HUES64 (cell line): ENCODE data around the gene AGAP5.
"Not testable (repeated sequence)": the region's sequence is repeated elsewhere in the genome, so short reads cannot be mapped to it uniquely, and the experiment has no call there.

Source experiments
- H3K27ac ChIP-seq: 2 replicates; pipeline ENCODE4 v1.7.0; 2013; ENCODE audit warnings: low read depth, low read length, inconsistent platforms
- H3K27me3 ChIP-seq: 2 replicates; pipeline ENCODE4 v1.6.1; 2013; ENCODE audit warnings: mild to moderate bottlenecking, low read length; ENCODE audit not compliant: insufficient read depth
- H3K36me3 ChIP-seq: 2 replicates; pipeline ENCODE4 v1.6.1; 2013; ENCODE audit warnings: mild to moderate bottlenecking, low read length; ENCODE audit not compliant: insufficient read depth
- H3K4me1 ChIP-seq: 2 replicates; pipeline ENCODE4 v1.6.1; 2013; ENCODE audit warnings: mild to moderate bottlenecking, low read length, moderate library complexity; ENCODE audit not compliant: insufficient read depth
- H3K4me3 ChIP-seq: 2 replicates; pipeline ENCODE4 v1.5.1; 2013; ENCODE audit warnings: mild to moderate bottlenecking, low read length, moderate library complexity
- H3K9ac ChIP-seq: 2 replicates; pipeline ENCODE4 v1.6.1; 2013; ENCODE audit warnings: mild to moderate bottlenecking, low read depth, low read length
- H3K9me3 ChIP-seq: 2 replicates; pipeline ENCODE4 v1.6.1; 2013; ENCODE audit warnings: low read depth, low read length; ENCODE audit not compliant: insufficient read depth
- WGBS: fragments of 150-250, 120-280 bp; methylation state at CpG from one replicate; pipeline ENCODE4 v1.1.7; 2013; ENCODE audit warnings: missing lambda C conversion rate; 5-methylcytosine and 5-hydroxymethylcytosine counted together

The AGAP5 gene

GRCh38 chr10:73711683-73712082, 13.8 kb upstream of the AGAP5 start:
- not testable (repeated sequence) for H3K9me3 ChIP-seq, H3K27me3 ChIP-seq, H3K27ac ChIP-seq, H3K9ac ChIP-seq, H3K4me3 ChIP-seq, H3K4me1 ChIP-seq
- H3K36me3 ChIP-seq = peaks cover 18% of the 10 kb centered on the region
- 95% methylated on average over 5 of the region's 5 CpGs for WGBS

DNA sequence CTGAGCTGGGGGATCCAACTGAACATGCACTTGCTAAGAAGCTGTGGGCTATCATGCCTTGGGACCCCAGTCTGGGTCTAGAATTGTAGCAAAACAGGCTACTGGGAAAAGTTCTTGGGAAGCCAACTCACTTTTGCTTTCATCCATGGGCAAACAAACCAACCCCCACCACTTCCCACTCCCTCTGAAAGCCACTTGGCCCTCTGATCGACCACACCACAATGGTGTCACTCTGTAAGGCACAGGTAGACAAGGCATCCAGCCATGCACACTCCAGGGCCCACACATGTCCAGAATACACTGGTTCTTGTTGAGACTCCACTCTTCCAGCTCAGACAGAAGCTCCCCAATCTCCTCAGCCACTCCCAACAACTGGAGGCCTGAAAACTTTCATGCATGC, 10.2 kb upstream of the AGAP5 start:
- not testable (repeated sequence) for H3K36me3 ChIP-seq, H3K4me1 ChIP-seq, H3K4me3 ChIP-seq, H3K27me3 ChIP-seq, H3K9me3 ChIP-seq, H3K9ac ChIP-seq, H3K27ac ChIP-seq
- 95% methylated on average over 1 of the region's 1 CpG for WGBS

GRCh38 chr10:73707628-73708027, 9.7 kb upstream of the AGAP5 start:
- H3K27me3 ChIP-seq, H3K27ac ChIP-seq, H3K4me1 ChIP-seq, H3K4me3 ChIP-seq, H3K9me3 ChIP-seq, H3K9ac ChIP-seq, H3K36me3 ChIP-seq: not testable (repeated sequence)

DNA sequence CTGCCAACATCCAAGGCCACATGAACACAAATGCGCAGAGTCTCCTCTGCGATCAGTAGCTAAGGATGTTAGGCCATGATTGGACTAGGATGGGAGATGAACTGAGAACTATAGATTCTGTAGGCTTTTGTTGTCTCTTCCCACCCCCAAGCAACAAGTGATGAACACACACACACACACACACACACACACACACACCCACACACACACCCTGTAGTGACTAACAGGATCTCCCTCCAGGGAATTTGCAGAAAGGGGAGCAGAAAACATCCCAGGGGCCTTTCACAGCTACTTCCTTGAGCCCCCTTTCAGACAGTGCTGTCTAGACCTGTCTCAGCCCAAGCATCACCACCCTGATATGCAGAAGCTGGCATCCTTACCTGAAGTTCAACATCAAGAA, 8.6 kb upstream of the AGAP5 start:
- not testable (repeated sequence) for H3K36me3 ChIP-seq, H3K27me3 ChIP-seq, H3K27ac ChIP-seq, H3K4me1 ChIP-seq, H3K9me3 ChIP-seq, H3K4me3 ChIP-seq, H3K9ac ChIP-seq
- 96% methylated on average over 2 of the region's 2 CpGs for WGBS

DNA sequence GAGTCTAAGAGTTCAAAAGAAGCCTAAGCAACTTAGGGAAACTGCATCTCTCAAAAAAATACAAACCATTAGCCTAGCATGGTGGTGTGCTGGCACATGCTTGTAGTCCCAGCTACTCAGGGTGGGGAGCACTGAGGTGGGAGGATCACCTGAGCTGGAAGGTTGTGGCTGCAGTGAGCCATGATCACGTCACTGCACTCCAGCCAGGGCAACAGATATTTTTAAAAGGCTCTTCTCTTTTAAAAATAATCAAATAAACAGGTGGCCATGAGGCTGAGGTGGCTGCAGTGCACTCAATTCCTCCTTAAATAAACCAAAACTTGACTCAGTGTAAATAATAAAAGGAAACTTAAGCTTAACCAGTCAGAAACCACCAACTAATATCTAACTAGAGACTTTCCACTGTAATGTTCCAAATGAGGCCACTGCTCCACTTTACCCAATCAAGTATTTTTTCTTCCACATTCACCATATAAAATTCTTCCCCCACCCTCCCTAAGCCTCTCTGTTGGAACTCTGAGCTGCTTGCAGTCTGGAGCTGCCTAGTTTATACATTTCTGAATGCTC, 7.7 kb upstream of the AGAP5 start:
- not testable (repeated sequence) for H3K9me3 ChIP-seq, H3K27ac ChIP-seq, H3K36me3 ChIP-seq, H3K4me1 ChIP-seq, H3K9ac ChIP-seq, H3K27me3 ChIP-seq, H3K4me3 ChIP-seq
- WGBS = 71% methylated on average over 1 of the region's 1 CpG

GRCh38 chr10:73703924-73704323, 6.0 kb upstream of the AGAP5 start:
- H3K36me3 ChIP-seq, H3K9me3 ChIP-seq, H3K4me1 ChIP-seq: not testable (repeated sequence)

DNA sequence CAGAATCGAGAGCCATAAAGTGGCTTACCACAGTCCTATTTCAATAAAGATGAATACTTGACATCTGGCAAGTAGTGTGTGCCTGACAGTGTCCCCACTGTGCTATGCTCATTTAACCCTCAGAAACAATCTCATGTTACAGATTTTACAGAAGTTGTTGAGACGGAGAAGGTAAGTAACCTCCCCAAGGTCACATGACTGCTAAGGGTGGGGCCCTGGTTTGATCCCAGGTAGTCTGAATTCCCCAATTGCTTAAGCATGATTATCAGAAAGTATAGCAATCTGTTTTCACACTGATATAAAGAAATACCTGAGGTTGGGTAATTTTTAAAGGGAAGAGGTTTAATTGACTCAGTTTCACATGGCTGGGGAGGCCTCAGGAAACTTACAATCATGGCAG, 910 bp upstream of the AGAP5 start:
- H3K27me3 ChIP-seq, H3K36me3 ChIP-seq, H3K27ac ChIP-seq, H3K4me3 ChIP-seq, H3K9me3 ChIP-seq, H3K9ac ChIP-seq, H3K4me1 ChIP-seq: not testable (repeated sequence)
- 95% methylated on average over 2 of the region's 2 CpGs for WGBS

More at GRCh38 chr10:73703924-73704323, 6.0 kb upstream of the AGAP5 start:
- not testable (repeated sequence) for H3K27me3 ChIP-seq, H3K9ac ChIP-seq, H3K4me3 ChIP-seq, H3K27ac ChIP-seq

- H3K36me3 ChIP-seq, H3K9me3 ChIP-seq, H3K27me3 ChIP-seq, H3K27ac ChIP-seq, H3K9ac ChIP-seq, H3K4me1 ChIP-seq, H3K4me3 ChIP-seq: not testable (repeated sequence)
Observed at GRCh38 chr10:73695302-73695701, 2.6 kb downstream of the AGAP5 start.

DNA sequence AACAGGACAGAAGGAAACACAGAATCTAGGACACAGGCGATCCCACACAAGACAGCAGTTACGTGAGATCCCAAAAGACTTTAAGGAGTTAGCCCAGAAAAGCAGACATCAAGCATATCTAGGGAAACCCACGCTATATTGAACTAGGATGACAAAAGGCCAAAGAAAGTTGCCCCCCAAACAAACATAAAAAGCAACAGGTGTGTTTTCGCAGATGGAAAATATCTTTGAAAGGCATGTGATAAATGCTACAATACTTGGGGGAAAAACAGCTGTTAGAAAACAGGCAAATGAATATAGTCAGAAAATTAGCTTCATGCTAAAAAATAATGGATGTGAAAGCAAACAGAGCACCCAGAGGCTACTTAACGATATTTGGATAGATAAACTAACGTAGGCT, 7.2 kb downstream of the AGAP5 start:
- not testable (repeated sequence) for H3K27me3 ChIP-seq, H3K36me3 ChIP-seq, H3K9ac ChIP-seq, H3K27ac ChIP-seq, H3K4me3 ChIP-seq, H3K4me1 ChIP-seq, H3K9me3 ChIP-seq
- WGBS = 96% methylated on average over 4 of the region's 6 CpGs

- not testable (repeated sequence) for H3K4me3 ChIP-seq, H3K27me3 ChIP-seq, H3K4me1 ChIP-seq, H3K9me3 ChIP-seq, H3K36me3 ChIP-seq, H3K9ac ChIP-seq, H3K27ac ChIP-seq
- 97% methylated on average over 22 of the region's 28 CpGs for WGBS
Observed at GRCh38 chr10:73689596-73689995, 8.3 kb downstream of the AGAP5 start.

- not testable (repeated sequence) for H3K9me3 ChIP-seq, H3K27me3 ChIP-seq, H3K4me3 ChIP-seq, H3K9ac ChIP-seq, H3K36me3 ChIP-seq, H3K4me1 ChIP-seq, H3K27ac ChIP-seq
- no CpG with 5 or more reads among the region's 1 CpG for whole genome bisulfite sequencing
Observed at GRCh38 chr10:73687641-73688040, 10.3 kb downstream of the AGAP5 start.

DNA sequence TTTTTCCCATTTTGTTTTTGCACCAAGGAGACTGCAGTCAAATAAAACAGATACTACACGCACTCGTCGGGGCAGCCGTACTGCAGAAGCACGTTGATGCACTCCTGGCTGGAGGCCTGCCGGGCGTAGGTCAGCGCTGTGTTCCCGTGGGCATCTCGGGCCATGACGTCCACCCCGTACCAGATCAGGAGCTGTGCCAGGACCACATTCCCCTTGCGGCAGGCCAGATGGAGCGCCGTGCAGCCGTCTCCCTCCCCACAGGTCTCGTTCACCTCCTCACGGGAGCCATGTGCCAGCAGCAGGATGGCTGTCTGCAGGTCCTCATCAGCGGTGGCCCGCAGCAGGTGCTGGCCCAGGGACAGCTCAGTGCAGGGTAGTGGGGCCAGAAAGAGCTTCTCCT, 23.4 kb downstream of the AGAP5 start:
- not testable (repeated sequence) for H3K27ac ChIP-seq, H3K27me3 ChIP-seq, H3K9me3 ChIP-seq, H3K4me3 ChIP-seq, H3K36me3 ChIP-seq, H3K9ac ChIP-seq, H3K4me1 ChIP-seq
- WGBS = 95% methylated on average over 6 of the region's 20 CpGs
